GM12864 (cell line): ENCODE results near the gene PPP1R12B.
A peak's percentile ranks its signal among the peaks of the same experiment; 100 is the strongest.

ENCODE experiments used
- DNase-seq: peaks from one replicate; pipeline ENCODE4 v3.0.0-alpha.2; 2011; ENCODE audit warnings: low read depth
- H3K4me3 ChIP-seq: 2 replicates; pipeline ENCODE4 v1.5.1; 2011; ENCODE audit warnings: mild to moderate bottlenecking, low read depth, low read length, control low read depth
- TF ChIP-seq, protein P1 (sequence below): IDR thresholded peaks from 2 replicates; pipeline ENCODE4 v1.5.1; 2011; ENCODE audit warnings: low read depth, mild to moderate bottlenecking, moderate library complexity, low read length, control low read depth, inconsistent platforms; ENCODE audit errors: missing control alignments

Gene PPP1R12B

DNA sequence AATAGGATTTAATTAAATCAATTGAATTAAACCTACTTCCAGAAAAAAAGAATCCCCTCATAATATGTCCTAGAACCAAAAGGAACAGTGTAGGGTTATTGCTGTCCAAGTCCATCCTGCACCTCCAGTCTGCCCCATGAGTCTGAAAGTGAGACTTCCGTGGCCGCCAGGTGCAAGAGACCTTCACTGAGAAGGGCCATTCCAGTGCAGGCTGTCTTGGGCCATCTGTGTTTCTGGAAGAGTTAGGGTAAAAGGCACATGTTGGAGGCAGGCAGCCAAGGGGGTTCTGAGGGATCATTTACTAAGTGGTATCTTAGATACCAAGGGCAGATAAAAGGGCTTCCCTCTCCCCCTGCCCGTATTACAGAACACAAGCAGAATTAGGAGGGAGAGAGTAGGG is 37.8 kb upstream of the PPP1R12B start:
- no peak overlapping the region for H3K4me3 ChIP-seq
- TF ChIP-seq, protein P1, sequence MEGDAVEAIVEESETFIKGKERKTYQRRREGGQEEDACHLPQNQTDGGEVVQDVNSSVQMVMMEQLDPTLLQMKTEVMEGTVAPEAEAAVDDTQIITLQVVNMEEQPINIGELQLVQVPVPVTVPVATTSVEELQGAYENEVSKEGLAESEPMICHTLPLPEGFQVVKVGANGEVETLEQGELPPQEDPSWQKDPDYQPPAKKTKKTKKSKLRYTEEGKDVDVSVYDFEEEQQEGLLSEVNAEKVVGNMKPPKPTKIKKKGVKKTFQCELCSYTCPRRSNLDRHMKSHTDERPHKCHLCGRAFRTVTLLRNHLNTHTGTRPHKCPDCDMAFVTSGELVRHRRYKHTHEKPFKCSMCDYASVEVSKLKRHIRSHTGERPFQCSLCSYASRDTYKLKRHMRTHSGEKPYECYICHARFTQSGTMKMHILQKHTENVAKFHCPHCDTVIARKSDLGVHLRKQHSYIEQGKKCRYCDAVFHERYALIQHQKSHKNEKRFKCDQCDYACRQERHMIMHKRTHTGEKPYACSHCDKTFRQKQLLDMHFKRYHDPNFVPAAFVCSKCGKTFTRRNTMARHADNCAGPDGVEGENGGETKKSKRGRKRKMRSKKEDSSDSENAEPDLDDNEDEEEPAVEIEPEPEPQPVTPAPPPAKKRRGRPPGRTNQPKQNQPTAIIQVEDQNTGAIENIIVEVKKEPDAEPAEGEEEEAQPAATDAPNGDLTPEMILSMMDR = no peak
- no peak for DNase-seq

DNA sequence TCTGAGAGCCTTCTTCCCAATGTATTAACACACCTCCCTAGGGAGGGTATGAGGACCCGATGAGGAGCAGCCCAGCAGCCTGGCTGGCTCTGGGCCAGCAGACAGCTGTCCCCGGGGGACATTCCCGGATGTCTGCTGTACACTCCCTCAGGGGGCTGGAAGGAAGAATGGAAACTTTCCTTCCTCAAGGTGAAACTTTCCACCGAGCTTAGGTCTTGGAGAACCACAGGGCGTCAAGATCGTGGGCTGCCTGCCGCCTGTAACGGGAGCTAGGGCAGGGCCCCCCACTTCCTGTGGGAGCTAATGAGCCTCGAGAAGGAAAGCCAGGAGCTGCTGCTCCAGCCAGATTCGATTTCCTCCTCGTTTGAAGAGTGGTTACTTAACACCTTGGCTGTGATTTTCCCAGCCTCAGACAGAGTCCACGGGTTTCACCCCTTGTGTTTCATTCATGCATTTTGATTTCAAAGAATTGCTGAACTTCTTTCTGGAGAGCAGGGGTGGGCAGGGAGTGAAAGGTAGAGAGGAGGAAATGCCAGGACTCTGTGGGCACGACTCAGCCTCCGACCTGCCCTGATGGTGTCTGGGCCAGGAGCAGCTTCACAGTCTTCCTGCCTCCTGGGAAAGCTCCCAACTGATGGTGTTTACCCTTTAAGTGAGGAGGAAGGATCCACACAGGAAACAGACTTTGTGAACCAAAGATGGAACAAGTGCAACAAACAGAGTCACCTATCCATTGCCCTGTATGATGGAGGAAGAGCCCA is 36.4 kb upstream of the PPP1R12B start:
- TF ChIP-seq, protein P1 = no peak
- no peak overlapping the region for H3K4me3 ChIP-seq
- no peak for DNase-seq

- no peak overlapping the region for H3K4me3 ChIP-seq
- peak; percentile 13 for DNase-seq
These were observed 32.8 kb upstream of the PPP1R12B start for GRCh38 chr1:202315576-202316168.

DNA sequence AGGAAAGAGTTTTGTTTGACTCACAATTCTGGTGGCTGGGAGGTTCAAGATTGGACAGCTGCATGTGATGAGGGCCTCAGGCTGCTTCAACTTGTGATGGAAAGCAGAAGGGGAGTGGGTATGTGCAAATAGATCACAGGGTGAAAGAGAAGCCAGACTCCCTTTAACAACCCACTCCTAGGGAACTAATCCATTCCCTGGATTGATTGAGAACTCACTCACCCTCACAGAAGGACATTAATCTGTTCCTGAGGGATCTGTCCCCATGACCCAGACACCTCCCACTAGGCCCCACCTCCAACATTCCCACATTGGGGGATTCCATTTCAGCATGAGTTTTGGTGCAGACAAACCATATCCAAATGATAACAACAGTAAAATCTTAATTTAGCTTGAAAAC is 32.3 kb upstream of the PPP1R12B start:
- DNase-seq = no peak
- H3K4me3 ChIP-seq = no peak overlapping the region
- TF ChIP-seq, protein P1 = no peak

More at GRCh38 chr1:202315576-202316168, 32.8 kb upstream of the PPP1R12B start:
- TF ChIP-seq, protein P1 = peak; percentile 97

GRCh38 chr1:202317941-202318925 is 30.3 kb upstream of the PPP1R12B start:
- TF ChIP-seq, protein P1 = no peak
- no peak for DNase-seq
- H3K4me3 ChIP-seq = no peak overlapping the region

GRCh38 chr1:202319381-202320080 is 29.0 kb upstream of the PPP1R12B start:
- no peak for DNase-seq
- H3K4me3 ChIP-seq = no peak overlapping the region
- TF ChIP-seq, protein P1 = no peak
